HG03354 (cell line): ENCODE data around the gene MCF2L2.

Experiments
- ATAC-seq: cut with Tn5 transposase; IDR thresholded peaks from one replicate; pipeline ENCODE4 v1.9.1; 2021; ENCODE audit warnings: mild to moderate bottlenecking; ENCODE audit not compliant: unreplicated experiment, poor library complexity, severe bottlenecking

The MCF2L2 gene

DNA sequence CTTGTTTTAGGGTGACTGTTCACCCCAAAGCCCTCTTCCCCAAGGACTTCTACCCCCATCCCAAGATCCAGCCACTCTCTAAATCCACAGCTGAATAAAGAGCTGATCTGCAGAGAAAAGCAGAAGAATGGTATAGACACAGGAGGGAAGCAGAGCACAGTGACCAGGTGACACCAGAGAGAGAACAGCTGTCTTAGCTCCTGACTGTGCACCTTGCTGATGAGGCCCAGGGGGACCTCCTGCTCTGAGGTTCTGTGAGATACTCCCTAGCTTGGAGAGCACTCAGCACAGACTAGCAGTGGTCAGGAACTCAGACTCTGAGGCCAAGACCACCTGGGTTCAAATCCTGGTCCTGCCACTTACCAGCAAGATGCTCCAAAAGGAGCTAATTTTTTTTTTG, 17.7 kb downstream of the MCF2L2 start:
- no peak for ATAC-seq

GRCh38 chr3:183410280-183410679, 18.1 kb downstream of the MCF2L2 start:
- no peak for ATAC-seq

DNA sequence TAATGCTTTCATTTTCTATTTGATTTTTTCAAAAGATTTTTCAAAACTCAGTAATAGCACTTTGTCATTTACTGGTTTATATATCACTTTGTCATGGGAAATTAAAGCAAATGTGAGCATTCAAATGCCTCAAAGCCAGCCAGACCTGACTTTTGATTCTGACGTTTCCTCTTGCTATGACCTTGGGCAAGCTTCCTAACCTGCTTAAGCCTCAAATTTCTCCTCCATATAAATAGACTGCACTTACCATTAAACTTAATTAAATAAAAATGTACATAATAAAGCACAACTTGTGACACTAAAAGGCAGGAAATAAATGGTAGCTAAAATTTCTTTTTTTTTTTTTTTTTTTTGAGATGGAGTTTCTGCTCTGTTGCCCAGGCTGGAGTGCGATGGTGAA, 19.2 kb downstream of the MCF2L2 start:
- ATAC-seq, result no peak

DNA sequence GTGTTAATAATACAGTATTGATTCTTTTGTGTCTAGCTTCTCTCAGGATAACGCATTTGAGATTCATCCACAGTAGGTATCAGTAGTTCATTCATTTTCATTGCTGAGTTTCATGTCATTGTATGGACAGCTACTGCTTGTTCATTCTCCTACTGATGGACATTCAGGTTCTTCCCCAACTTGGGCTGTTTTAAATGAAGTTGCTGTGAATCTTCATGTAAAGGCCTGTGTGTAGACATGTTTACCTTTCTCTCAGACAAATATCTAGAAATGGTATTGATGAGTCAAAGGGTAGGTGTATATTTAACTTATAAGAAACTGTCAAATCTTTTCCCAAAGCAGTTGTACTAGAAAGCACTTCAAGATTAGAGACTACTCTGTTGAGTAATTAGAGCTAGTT, 26.7 kb downstream of the MCF2L2 start:
- no peak for ATAC-seq

GRCh38 chr3:183400352-183400751, 28.1 kb downstream of the MCF2L2 start:
- ATAC-seq, result no peak

DNA sequence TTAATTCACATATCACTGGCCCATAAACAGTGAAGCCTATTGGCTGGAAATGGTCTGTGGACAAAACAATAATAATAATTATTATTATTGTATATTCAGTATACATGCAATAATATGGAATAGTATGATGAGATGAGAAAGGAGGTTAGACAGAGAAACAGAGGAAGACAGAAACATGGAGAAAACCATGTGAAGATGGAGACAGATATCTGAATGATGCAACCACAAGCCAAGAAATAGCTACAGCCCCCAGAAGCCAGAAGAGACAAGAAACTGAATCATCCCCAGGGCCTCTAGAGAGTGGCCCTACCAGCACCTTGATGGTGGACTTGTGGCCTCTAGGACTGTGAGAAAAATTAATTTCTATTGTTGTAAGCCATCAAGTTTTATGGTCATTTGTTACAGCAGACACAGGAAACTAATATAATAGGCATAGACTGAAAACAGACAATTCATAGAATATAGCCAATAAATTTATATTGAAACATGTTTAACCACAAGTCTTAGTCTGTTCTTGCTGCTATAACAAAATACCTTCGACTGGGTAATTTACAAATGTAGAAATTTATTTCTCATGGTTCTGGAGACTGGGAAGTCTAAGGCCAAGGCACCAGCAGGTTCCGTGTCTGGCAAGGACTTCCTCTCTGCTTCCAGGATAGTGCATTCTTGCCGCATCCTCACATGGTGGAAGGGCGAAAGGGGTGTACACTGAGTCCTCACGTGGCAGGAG, 31.6 kb downstream of the MCF2L2 start:
- ATAC-seq, result no peak

- ATAC-seq, result no peak
Observed at GRCh38 chr3:183394150-183394549, 34.3 kb downstream of the MCF2L2 start.

GRCh38 chr3:183393625-183394024, 34.8 kb downstream of the MCF2L2 start:
- no peak for ATAC-seq

GRCh38 chr3:183392186-183393034, 36.0 kb downstream of the MCF2L2 start:
- ATAC-seq, result no peak

DNA sequence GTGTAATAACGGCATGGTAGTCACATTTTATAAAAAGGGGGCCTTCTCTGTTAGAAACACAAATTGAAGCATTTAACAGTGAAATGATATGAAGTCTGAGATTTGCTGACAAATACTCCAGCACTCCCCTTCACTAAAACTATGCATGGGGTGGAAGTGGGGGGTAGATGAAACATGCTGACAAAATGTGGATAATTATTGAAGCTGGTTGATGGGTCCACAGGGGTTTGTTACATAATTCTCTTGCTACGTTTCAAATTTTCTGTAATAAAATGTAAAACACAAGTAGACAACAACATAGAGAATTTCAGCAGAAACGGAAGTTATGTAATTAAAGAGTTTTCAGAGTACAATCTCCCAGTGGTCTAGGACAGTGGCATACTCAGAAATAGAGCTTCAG, 37.0 kb downstream of the MCF2L2 start:
- ATAC-seq, result no peak

- ATAC-seq, result no peak
Observed at GRCh38 chr3:183390844-183391243, 37.6 kb downstream of the MCF2L2 start.

DNA sequence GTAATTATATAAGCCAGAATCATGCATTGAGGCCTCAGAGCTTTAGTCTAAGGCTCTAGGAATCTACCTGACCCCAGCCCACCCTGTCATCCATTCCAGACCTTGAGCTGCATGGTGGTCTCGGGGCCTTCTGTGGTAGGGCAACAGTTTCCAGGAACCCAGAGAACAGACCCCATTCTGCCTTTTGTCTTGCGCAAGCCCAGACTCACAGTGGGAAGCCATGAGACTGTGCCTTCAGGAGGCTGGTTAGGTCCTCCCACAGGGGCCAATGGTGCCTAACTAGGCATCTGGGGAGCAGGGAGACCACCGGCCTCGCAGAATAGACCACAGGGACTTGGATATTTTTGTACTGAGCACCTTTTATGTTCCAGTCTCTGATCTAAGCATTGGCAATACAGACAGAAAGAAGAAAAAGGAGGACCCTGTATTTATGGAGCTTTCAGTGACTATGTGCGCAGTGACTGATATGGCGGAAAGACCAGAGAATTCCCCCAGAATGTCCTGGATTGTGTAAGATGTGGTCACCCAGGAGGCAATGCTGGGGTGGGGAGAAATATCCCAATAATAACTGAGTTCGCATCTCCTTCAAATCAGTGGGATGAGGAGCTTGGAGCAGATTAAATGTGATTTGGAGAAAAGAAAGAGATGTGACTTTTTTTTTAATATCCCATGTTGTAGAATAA, 40.1 kb downstream of the MCF2L2 start:
- ATAC-seq, result no peak

- ATAC-seq, result no peak
Observed at GRCh38 chr3:183387797-183388196, 40.6 kb downstream of the MCF2L2 start.

DNA sequence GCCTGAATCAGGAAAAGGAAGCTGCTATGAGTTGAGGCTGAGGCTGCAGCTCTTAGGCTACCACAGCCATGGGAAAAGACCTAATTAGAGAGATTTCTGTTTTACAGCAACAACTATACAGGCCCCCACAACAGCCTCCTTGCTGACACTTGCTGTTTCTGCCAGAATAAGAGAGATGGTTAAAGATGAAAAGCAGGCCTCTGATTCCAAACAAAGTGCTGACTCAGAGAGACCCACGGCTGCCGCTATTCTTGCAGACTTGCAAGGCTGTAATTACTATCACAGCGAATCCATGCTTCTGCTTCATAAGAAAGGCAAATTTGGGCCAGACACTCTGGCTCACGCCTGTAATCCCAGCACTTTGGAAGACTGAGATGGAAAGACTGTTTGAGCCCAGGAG, 41.8 kb downstream of the MCF2L2 start:
- ATAC-seq, result no peak

DNA sequence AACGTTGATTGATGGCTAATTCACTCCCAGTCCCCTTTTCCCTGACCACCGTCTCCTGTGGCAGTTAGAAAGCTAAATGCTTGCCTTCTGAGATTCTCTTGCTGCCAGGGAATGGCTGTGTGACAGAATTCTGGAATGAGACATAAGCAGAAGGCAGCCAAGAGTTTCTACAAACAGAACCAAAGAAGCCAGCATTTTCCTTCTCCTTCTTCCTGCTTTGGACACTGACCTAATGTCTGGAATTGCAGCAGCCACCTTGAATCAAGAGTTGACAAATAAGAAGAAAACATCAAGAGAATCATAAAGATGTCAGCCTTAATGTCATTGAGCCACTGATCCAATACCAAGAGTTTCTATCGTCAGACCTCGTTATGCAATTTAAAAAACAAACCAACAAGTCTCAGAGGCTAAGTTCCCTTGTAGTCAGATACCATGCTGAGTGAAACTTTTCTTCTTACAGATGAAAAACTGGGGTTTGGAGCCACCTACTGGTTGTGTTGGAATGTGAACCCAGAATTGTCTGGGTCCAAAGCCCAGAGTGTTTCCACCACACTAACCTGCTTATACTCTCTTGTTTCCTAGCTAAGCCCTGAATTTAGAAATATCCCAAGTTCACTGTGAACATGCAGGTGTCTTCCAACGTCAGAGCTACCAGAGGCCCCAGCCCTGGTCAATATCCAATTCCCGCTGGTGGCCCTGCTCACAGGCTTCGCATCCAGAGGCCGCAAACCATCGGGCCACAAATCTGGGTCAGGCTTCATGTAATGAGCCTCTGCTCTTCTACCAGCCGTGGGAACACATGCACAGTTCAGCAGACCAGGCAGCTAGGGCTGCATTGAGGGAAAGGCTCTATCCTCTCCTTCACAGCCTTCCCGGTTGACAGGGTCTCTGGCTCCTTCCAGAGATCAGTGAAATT, 42.5 kb downstream of the MCF2L2 start:
- peak; percentile 83 for ATAC-seq

DNA sequence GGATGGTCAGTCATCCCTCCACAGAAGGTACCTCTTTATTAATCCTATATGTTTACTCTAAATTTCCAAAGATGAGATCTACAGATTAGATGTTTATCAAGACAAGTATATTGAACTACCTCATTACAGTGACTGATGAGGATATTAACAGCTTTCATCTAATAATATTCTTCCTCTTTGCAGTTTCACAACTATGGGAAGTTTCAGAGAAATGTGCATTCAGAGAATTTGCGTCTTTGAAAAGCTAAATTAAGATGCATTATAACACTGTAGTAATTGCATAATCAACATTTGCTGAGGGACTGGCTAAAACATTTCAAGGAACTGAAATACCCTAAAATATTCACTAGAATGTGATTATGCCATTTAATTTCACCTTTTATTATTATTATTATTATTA, 46.7 kb downstream of the MCF2L2 start:
- ATAC-seq, result no peak

DNA sequence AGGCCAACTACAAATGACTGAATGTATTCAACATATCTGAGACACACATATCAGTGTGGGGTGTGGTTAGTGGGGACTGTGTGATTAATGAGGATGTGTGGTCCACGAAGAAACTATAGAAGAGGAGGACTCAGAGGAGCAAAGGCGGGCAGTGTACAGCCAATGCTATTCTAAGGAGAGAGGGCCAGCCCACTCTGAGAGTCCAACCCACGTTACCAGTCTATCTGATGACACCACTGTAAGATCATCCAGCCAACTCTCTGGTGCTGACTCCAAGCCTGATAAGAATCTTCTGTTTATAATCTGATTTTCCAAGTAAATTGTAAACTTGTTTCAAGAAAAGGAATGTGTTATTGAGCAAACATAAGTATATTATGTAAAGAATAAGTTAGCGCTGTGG, 47.2 kb downstream of the MCF2L2 start:
- ATAC-seq, result no peak

DNA sequence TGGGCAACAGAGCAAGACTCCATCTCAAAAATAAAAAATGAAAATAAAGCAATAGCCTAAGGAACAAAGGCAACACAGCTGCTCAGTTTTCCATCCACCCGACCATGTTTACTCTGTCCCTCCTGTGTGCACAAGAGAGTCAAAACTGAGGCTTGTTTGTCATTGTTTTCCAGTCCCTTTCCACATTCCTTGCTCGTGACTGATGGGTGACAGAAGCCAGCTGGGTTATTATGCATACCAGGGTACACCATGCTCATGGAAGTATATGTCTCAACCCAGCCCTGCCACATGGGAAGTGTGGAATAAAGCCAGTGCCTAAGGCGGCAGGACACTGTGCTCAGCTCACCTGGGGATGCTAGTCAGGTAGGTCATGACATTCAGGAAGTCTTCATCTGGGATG, 49.5 kb downstream of the MCF2L2 start:
- no peak for ATAC-seq

GRCh38 chr3:183378545-183378944, 49.9 kb downstream of the MCF2L2 start:
- no peak for ATAC-seq

- ATAC-seq, result no peak
Observed at GRCh38 chr3:183378008-183378407, 50.4 kb downstream of the MCF2L2 start.
